ENCODE data around the gene SLC2A8.

SLC2A8 gene

GRCh38 chr9:127438394-127438793 is 41.4 kb downstream of the SLC2A8 start:
- no peak for DNase-seq

GRCh38 chr9:127444283-127444920 is 47.4 kb downstream of the SLC2A8 start:
- DNase-seq, result no peak

GRCh38 chr9:127444921-127445850 is 48.2 kb downstream of the SLC2A8 start:
- no peak for DNase-seq

- DNase-seq, result no peak
Observed at GRCh38 chr9:127445851-127446712, 49.1 kb downstream of the SLC2A8 start.

GRCh38 chr9:127446713-127447415 is 49.9 kb downstream of the SLC2A8 start:
- DNase-seq, result no peak

GRCh38 chr9:127447416-127448111 is 50.6 kb downstream of the SLC2A8 start:
- DNase-seq, result peak; percentile 47 to 68 (median 52)

GRCh38 chr9:127448112-127448805 is 51.3 kb downstream of the SLC2A8 start:
- no peak for DNase-seq

- no peak for DNase-seq
Observed at GRCh38 chr9:127449332-127449966, 52.5 kb downstream of the SLC2A8 start.

- DNase-seq, result peak in 2 of 3 donors; percentile 23 to 42
Observed at GRCh38 chr9:127450243-127450760, 53.3 kb downstream of the SLC2A8 start.

GRCh38 chr9:127450830-127451607 is 54.0 kb downstream of the SLC2A8 start, which contains the start of the genes LRSAM1 and RPL12:
LRSAM1 (plus strand) TSS chr9:127451510; CDS start chr9:127454528, 3,018 bp downstream.
RPL12 (minus strand) TSS chr9:127451406; CDS start chr9:127451317, 89 bp downstream.
- peak; percentile 97 to 99 (median 98) for DNase-seq

- DNase-seq, result peak in 1 of 3 donors; percentile 64
Observed at GRCh38 chr9:127451608-127451857, 54.6 kb downstream of the SLC2A8 start.

GRCh38 chr9:127451858-127452656 is 55.1 kb downstream of the SLC2A8 start:
- DNase-seq, result peak; percentile 62 to 70 (median 65)

- DNase-seq, result no peak
Observed at GRCh38 chr9:127452691-127453090, 55.7 kb downstream of the SLC2A8 start.

GRCh38 chr9:127455324-127455992 is 58.5 kb downstream of the SLC2A8 start:
- peak; percentile 56 to 76 (median 74) for DNase-seq

GRCh38 chr9:127457191-127457878 is 60.4 kb downstream of the SLC2A8 start:
- no peak for DNase-seq

All from suppressor macrophage treated with lipopolysaccharide for 1 hour (primary cell).